Glutamatergic neuron (in vitro differentiated cells): ENCODE measurements around the gene HSPBP1. TPM values are rescaled to one million over a fixed set of nuclear protein-coding genes. Genes with fewer than 3 reads are reported as not detected.

Experiments used
- DNase-seq: peaks from one replicate; pipeline ENCODE4 v3.0.0; 2022
- H3K27ac Mint-ChIP-seq: one replicate; pipeline ENCODE4 v1.8.0; 2020; ENCODE audit warnings: mild to moderate bottlenecking, mixed read lengths, inconsistent platforms; ENCODE audit not compliant: unreplicated experiment
- H3K27me3 Mint-ChIP-seq: one replicate; pipeline ENCODE4 v1.8.0; 2020; ENCODE audit warnings: mild to moderate bottlenecking, moderate library complexity, mixed read lengths, inconsistent platforms; ENCODE audit not compliant: unreplicated experiment
- H3K36me3 Mint-ChIP-seq: one replicate; pipeline ENCODE4 v1.8.0; 2020; ENCODE audit warnings: mild to moderate bottlenecking, mixed read lengths, inconsistent platforms; ENCODE audit not compliant: unreplicated experiment
- H3K4me1 Mint-ChIP-seq: one replicate; pipeline ENCODE4 v1.8.0; 2020; ENCODE audit warnings: mild to moderate bottlenecking, low read depth, mixed read lengths, inconsistent platforms; ENCODE audit not compliant: unreplicated experiment
- H3K4me3 Mint-ChIP-seq: one replicate; pipeline ENCODE4 v1.8.0; 2020; ENCODE audit warnings: mild to moderate bottlenecking, mixed read lengths, inconsistent platforms; ENCODE audit not compliant: unreplicated experiment
- H3K9me3 Mint-ChIP-seq: one replicate; pipeline ENCODE4 v1.8.0; 2020; ENCODE audit warnings: mild to moderate bottlenecking, moderate library complexity, mixed read lengths, inconsistent platforms; ENCODE audit not compliant: unreplicated experiment
- total RNA-seq: library from RNA; stranded (reverse); fragmentation: NEBNext Ultra II Directional; extraction: Animal tissue kit (Norgen Biotek cat#: 25700); gene quantifications from one replicate; pipeline ENCODE4 v1.2.1, GENCODE V29; 2021; ENCODE audit not compliant: unreplicated experiment
- TF ChIP-seq, protein P1 (sequence below): fragments of 200-600 bp; sonication (generic); IDR thresholded peaks from one replicate; pipeline ENCODE4 v1.5.0; 2021; ENCODE audit not compliant: partially characterized antibody, unreplicated experiment

The HSPBP1 gene
- total RNA-seq, 1 donor from 2014 or later, result 41.5 TPM

DNA sequence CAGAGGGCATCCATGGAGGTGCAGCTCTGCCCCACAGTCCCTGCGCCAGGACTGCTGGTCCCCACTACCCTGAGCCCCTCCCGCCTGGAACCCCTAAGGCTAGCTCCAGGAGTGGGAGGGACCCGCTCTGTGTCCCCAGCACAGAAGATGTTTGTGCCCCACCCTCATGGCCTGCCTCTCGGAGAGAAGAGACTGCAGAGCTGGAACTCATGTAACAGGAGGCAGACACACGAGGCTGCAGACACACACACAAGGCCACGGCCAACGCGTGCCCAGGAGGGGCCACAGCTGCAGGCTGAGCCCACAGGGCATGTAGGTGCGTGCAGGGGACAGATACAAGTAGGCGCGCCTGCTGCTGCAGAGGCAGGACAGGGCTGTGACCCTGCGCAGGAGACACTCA, 40.9 kb downstream of the HSPBP1 start:
- TF ChIP-seq, protein P1, sequence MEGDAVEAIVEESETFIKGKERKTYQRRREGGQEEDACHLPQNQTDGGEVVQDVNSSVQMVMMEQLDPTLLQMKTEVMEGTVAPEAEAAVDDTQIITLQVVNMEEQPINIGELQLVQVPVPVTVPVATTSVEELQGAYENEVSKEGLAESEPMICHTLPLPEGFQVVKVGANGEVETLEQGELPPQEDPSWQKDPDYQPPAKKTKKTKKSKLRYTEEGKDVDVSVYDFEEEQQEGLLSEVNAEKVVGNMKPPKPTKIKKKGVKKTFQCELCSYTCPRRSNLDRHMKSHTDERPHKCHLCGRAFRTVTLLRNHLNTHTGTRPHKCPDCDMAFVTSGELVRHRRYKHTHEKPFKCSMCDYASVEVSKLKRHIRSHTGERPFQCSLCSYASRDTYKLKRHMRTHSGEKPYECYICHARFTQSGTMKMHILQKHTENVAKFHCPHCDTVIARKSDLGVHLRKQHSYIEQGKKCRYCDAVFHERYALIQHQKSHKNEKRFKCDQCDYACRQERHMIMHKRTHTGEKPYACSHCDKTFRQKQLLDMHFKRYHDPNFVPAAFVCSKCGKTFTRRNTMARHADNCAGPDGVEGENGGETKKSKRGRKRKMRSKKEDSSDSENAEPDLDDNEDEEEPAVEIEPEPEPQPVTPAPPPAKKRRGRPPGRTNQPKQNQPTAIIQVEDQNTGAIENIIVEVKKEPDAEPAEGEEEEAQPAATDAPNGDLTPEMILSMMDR, result no peak
- peaks cover 2% of the 10 kb centered on the region for H3K9me3 Mint-ChIP-seq
- H3K4me3 Mint-ChIP-seq, result no peak overlapping the region
- H3K36me3 Mint-ChIP-seq, result no peaks in the 10 kb centered on the region
- no peaks in the 10 kb centered on the region for H3K4me1 Mint-ChIP-seq
- no peak for DNase-seq
- no peak overlapping the region for H3K27ac Mint-ChIP-seq
- peaks cover 8% of the 10 kb centered on the region for H3K27me3 Mint-ChIP-seq

DNA sequence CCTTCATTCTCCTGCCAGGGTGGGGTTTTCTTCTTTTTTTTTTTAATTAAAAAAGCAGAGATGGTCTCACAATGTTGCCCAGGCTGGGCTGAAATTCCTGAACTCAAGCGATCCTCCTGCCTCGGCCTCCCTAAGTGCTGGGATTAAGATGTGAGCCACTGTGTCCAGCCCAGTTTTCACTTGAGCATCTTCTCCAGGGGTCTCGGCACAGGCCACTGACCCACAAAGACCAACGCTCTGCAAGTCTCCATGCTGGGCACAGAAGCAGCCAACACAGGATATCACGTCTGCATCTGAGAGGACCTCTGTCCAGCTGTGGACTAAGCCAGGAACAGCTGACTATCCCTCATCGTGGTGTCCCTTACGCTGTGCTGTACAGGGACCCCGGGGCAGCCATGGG, 41.9 kb downstream of the HSPBP1 start:
- no peaks in the 10 kb centered on the region for H3K4me1 Mint-ChIP-seq
- TF ChIP-seq, protein P1, result no peak
- peaks cover 8% of the 10 kb centered on the region for H3K27me3 Mint-ChIP-seq
- no peak for DNase-seq
- H3K4me3 Mint-ChIP-seq, result no peak overlapping the region
- no peaks in the 10 kb centered on the region for H3K36me3 Mint-ChIP-seq
- no peak overlapping the region for H3K27ac Mint-ChIP-seq
- H3K9me3 Mint-ChIP-seq, result peaks cover 2% of the 10 kb centered on the region

DNA sequence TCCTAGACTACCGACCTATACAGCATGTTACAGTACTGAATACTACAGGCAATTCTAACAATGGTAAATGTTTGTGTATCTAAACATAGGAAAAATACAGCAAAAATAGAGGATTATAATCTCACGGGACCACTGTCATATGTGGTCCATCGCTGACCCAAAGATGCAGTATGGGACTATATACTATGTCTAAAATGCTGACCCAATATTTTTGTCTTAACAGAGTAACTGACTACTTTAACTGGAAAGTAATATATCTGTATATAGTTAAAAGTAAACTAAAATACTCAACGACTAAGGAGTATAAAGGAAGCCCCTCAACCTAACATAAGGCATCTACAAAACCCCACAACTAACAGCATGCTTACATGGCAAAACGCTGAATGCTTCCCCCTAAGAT, 46.9 kb downstream of the HSPBP1 start:
- Mint-ChIP-seq H3K4me1 (peaks cover 2% of the 10 kb centered on the region), H3K27ac (no peak overlapping the region), H3K4me3 (no peak overlapping the region), H3K9me3 (no peaks in the 10 kb centered on the region), H3K36me3 (no peaks in the 10 kb centered on the region), H3K27me3 (peaks cover 8% of the 10 kb centered on the region)
- DNase-seq, result no peak
- TF ChIP-seq, protein P1, result no peak

DNA sequence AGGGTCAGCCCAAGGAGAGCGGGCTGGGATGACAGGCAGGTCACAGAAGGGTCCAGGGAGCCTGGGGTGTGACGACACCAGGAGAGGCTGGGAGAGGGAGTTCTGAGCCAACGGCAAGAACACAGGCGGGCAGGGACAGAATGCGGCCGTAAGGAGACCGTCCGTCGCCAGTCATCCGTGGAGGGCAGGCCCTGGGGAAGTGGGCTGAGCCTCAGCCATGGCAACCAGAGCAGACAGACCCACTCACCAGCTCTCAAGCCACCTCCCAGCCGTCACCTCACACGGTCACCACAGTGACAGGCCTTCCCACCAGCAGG, 47.7 kb downstream of the HSPBP1 start:
- no peak overlapping the region for H3K27ac Mint-ChIP-seq
- H3K9me3 Mint-ChIP-seq, result no peaks in the 10 kb centered on the region
- TF ChIP-seq, protein P1, result no peak
- no peaks in the 10 kb centered on the region for H3K36me3 Mint-ChIP-seq
- peaks cover 10% of the 10 kb centered on the region for H3K27me3 Mint-ChIP-seq
- H3K4me1 Mint-ChIP-seq, result peaks cover 2% of the 10 kb centered on the region
- DNase-seq, result no peak
- no peak overlapping the region for H3K4me3 Mint-ChIP-seq

DNA sequence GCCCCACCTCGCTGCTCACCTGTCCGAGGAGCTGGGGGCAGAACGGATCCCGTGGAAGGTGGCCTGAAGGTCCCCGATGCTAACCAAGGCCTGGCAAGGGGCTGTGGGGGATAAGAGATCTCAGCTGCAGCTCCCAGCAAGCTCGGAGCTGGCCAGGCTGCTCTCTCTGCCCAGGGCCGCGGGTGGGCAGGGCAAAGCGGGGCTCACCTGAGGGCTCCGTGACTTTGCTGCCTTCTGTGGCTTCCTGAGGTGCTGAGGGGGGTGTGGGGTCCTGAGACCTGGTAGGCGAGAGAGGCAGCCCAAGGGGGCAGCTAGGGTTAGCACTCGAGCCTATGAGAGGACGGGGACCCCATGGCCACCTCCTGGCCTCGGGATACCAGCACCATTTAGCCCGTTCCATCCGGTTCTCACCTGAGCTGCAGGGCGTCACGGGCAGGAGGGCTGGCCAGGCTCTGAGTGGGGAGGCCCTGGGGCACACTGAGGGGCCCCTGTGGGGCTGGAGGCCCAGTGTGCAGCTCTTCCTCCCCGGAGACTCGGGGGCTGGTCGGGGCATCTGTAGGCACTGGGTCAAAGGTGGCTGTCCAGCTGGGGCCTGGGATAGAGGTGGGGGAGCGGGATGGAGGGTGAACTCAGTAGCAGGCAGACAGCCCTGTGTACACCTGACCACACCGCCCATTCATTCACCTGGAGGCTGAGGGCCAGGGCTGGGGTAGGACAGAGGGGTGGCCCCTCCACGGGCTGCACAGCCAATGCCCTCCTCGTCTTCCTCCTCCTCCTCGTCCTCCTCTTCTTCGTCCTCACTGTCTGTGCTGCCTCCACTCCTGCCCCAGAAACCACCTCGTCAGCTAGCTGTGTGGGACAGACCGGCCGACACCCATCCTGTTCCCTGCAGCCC, 48.3 kb downstream of the HSPBP1 start:
- no peak for DNase-seq
- Mint-ChIP-seq H3K36me3 (no peaks in the 10 kb centered on the region), H3K4me3 (no peak overlapping the region), H3K27me3 (peaks cover 11% of the 10 kb centered on the region), H3K27ac (no peak overlapping the region), H3K4me1 (peaks cover 2% of the 10 kb centered on the region), H3K9me3 (peaks cover 2% of the 10 kb centered on the region)
- TF ChIP-seq, protein P1, result no peak
